WERI-Rb-1 (cell line): ENCODE data around the gene PEMT.

ENCODE experiments used
- DNase-seq: peaks from one replicate; pipeline ENCODE4 v3.0.0-alpha.2; 2020
- H3K27ac ChIP-seq: fragments of 250-450 bp; sonication (Bioruptor Pico); 2 replicates; pipeline ENCODE4 v1.5.1; 2020; ENCODE audit warnings: mild to moderate bottlenecking, moderate library complexity
- H3K27me3 ChIP-seq: fragments of 250-450 bp; sonication (Bioruptor Pico); 2 replicates; pipeline ENCODE4 v1.5.1; 2021; ENCODE audit warnings: mild to moderate bottlenecking, low read depth, moderate library complexity; ENCODE audit not compliant: insufficient read depth, severe bottlenecking
- H3K36me3 ChIP-seq: fragments of 250-450 bp; sonication (Bioruptor Pico); 2 replicates; pipeline ENCODE4 v1.5.1; 2020; ENCODE audit warnings: mild to moderate bottlenecking, moderate library complexity
- H3K4me3 ChIP-seq: 2 replicates; pipeline ENCODE4 v1.5.1; 2011; ENCODE audit warnings: low read depth, mild to moderate bottlenecking, control low read depth, low read length
- H3K9me3 ChIP-seq: fragments of 250-450 bp; sonication (Bioruptor Pico); 2 replicates; pipeline ENCODE4 v1.5.1; 2021; ENCODE audit warnings: mild to moderate bottlenecking, moderate library complexity; ENCODE audit not compliant: severe bottlenecking
- CTCF ChIP-seq: IDR thresholded peaks from 2 replicates; pipeline ENCODE4 v1.5.1; 2011; ENCODE audit warnings: low read depth, mild to moderate bottlenecking, control low read depth, inconsistent platforms, low read length

PEMT gene

GRCh38 chr17:17506893-17507464 lies 84.5 kb downstream of the PEMT start:
- H3K4me3 ChIP-seq, result no peak overlapping the region

GRCh38 chr17:17506181-17506741 lies 85.2 kb downstream of the PEMT start:
- no peak for DNase-seq
- Histone ChIP-seq H3K27me3 (no peaks in the 10 kb centered on the region), H3K36me3 (no peaks in the 10 kb centered on the region; the same call in 1 of the 2 replicates), H3K27ac (no peak overlapping the region; the same call in 1 of the 2 replicates), H3K9me3 (no peaks in the 10 kb centered on the region), H3K4me3 (no peak overlapping the region)
- no peak for TF ChIP-seq CTCF

More at GRCh38 chr17:17506893-17507464, 84.5 kb downstream of the PEMT start:
- H3K9me3 ChIP-seq, result no peaks in the 10 kb centered on the region
- no peak for DNase-seq
- no peaks in the 10 kb centered on the region for H3K27me3 ChIP-seq
- no peaks in the 10 kb centered on the region; the same call in 1 of the 2 replicates for H3K36me3 ChIP-seq
- no peak for TF ChIP-seq CTCF
- H3K27ac ChIP-seq, result peak overlapping the region; percentile 33

GRCh38 chr17:17505610-17506171 lies 85.8 kb downstream of the PEMT start:
- no peak for DNase-seq
- Histone ChIP-seq H3K9me3 (no peaks in the 10 kb centered on the region), H3K4me3 (no peak overlapping the region), H3K36me3 (no peaks in the 10 kb centered on the region; the same call in 1 of the 2 replicates), H3K27ac (no peak overlapping the region; the same call in 1 of the 2 replicates), H3K27me3 (no peaks in the 10 kb centered on the region)
- peak; percentile 21; the same call in 1 of the 2 replicates for TF ChIP-seq CTCF

GRCh38 chr17:17505151-17505550 lies 86.4 kb downstream of the PEMT start:
- DNase-seq, result no peak
- Histone ChIP-seq H3K27ac (no peak overlapping the region), H3K4me3 (no peak overlapping the region), H3K27me3 (no peaks in the 10 kb centered on the region), H3K36me3 (no peaks in the 10 kb centered on the region; the same call in 1 of the 2 replicates), H3K9me3 (no peaks in the 10 kb centered on the region)
- no peak for TF ChIP-seq CTCF

GRCh38 chr17:17504341-17505140 lies 87.0 kb downstream of the PEMT start:
- no peak for TF ChIP-seq CTCF
- no peak for DNase-seq
- Histone ChIP-seq H3K4me3 (no peak overlapping the region), H3K27ac (no peak overlapping the region), H3K36me3 (no peaks in the 10 kb centered on the region; the same call in 1 of the 2 replicates), H3K27me3 (no peaks in the 10 kb centered on the region), H3K9me3 (no peaks in the 10 kb centered on the region)
